Peyer's patch (tissue), 4 donors: Measurements from ENCODE around the gene MIAT. TPM values are rescaled to one million over a fixed set of nuclear protein-coding genes. Genes with fewer than 3 reads are reported as not detected.

Experiments used
- DNase-seq, 3 donors: peaks; one replicate each; pipeline ENCODE4 v3.0.0-alpha.2; 2017 to 2019
- H3K27ac ChIP-seq, 4 donors: fragments of 200-600 bp; sonication (generic); one replicate each; pipeline ENCODE4 v1.5.1; 2016 to 2019
- H3K27me3 ChIP-seq, 2 donors: fragments of 200-600 bp; sonication (generic); one replicate each; pipeline ENCODE4 v1.5.1; 2019
- H3K36me3 ChIP-seq, 3 donors: fragments of 200-600 bp; sonication (generic); one replicate each; pipeline ENCODE4 v1.5.1; 2016 to 2019
- H3K4me1 ChIP-seq, 4 donors: fragments of 200-600 bp; sonication (generic); one replicate each; pipeline ENCODE4 v1.5.1; 2016 to 2019
- H3K4me3 ChIP-seq, 4 donors: fragments of 200-600 bp; sonication (generic); 1 replicate in 3 of 4; 2 replicates in 1 of 4; pipeline ENCODE4 v1.5.1; 2016 to 2019; ENCODE audit warnings: mild to moderate bottlenecking in 1 of 4
- H3K9me3 ChIP-seq, 4 donors: fragments of 200-600 bp; sonication (generic); one replicate each; pipeline ENCODE4 v1.5.1; 2016 to 2019; ENCODE audit warnings: mild to moderate bottlenecking in 1 of 4
- CTCF ChIP-seq, 6 experiments: fragments of 450-650 bp in 4 of 6; fragments of 200-600 bp in 2 of 6; sonication (generic) in 1 of 6; IDR thresholded peaks; one replicate each; pipeline ENCODE4 v1.5.1; 2017 to 2019; ENCODE audit warnings: antibody characterized with exemption in 6 of 6, mild to moderate bottlenecking in 3 of 6, moderate library complexity in 1 of 6
- POLR2A ChIP-seq, 2 donors: fragments of 450-650 bp; IDR thresholded peaks; one replicate each; pipeline ENCODE4 v1.5.1; 2017; ENCODE audit warnings: antibody characterized with exemption in 2 of 2, mild to moderate bottlenecking in 2 of 2, moderate library complexity in 2 of 2
- total RNA-seq, 4 donors: library from RNA; depleted of rRNA; stranded (reverse); fragments of >200 nt; gene quantifications; one replicate each; pipeline ENCODE4 v1.1.0, GENCODE V29; 2016

MIAT gene
- total RNA-seq, 4 donors from 2014 or later = 2.5 to 31.4 (median 5.9) TPM

- peaks cover 0 to 12% of the 10 kb centered on the region in 2 donors for H3K27me3 ChIP-seq
- peaks cover 0 to 16% (median 4%) of the 10 kb centered on the region in 4 donors for H3K4me1 ChIP-seq
- no peaks in the 10 kb centered on the region for H3K9me3 ChIP-seq
- peak overlapping the region; percentile 31 to 52 (median 44) for H3K4me3 ChIP-seq
- H3K36me3 ChIP-seq = no peaks in the 10 kb centered on the region
- H3K27ac ChIP-seq = peak overlapping the region in 1 of 4 donors; percentile 59
- no peak for DNase-seq
- no peak for TF ChIP-seq CTCF (IDR thresholded peaks at IDR 0.05)
- no peak for TF ChIP-seq POLR2A (IDR thresholded peaks at IDR 0.05)
These were observed 773 bp downstream of the MIAT start for GRCh38 chr22:26658161-26658560.

- peak in 2 of 3 donors; percentile 85 for DNase-seq
- peak overlapping the region; percentile 31 to 52 (median 44) for H3K4me3 ChIP-seq
- H3K4me1 ChIP-seq = peaks cover 0 to 16% (median 4%) of the 10 kb centered on the region in 4 donors
- peak overlapping the region in 1 of 4 donors; percentile 59 for H3K27ac ChIP-seq
- peaks cover 0 to 12% of the 10 kb centered on the region in 2 donors for H3K27me3 ChIP-seq
- no peaks in the 10 kb centered on the region for H3K36me3 ChIP-seq
- no peak for TF ChIP-seq POLR2A (IDR thresholded peaks at IDR 0.05)
- TF ChIP-seq CTCF (IDR thresholded peaks at IDR 0.05) = no peak
- no peaks in the 10 kb centered on the region for H3K9me3 ChIP-seq
These were observed 1.5 kb downstream of the MIAT start for GRCh38 chr22:26658671-26659478.

GRCh38 chr22:26660356-26660755 is 3.0 kb downstream of the MIAT start:
- peaks cover 0 to 12% of the 10 kb centered on the region in 2 donors for H3K27me3 ChIP-seq
- TF ChIP-seq POLR2A (IDR thresholded peaks at IDR 0.05) (no peak), CTCF (IDR thresholded peaks at IDR 0.05) (no peak)
- no peak overlapping the region for H3K27ac ChIP-seq
- no peak for DNase-seq
- H3K4me3 ChIP-seq = no peak overlapping the region
- H3K36me3 ChIP-seq = no peaks in the 10 kb centered on the region
- H3K4me1 ChIP-seq = peaks cover 0 to 16% (median 4%) of the 10 kb centered on the region in 4 donors
- no peaks in the 10 kb centered on the region for H3K9me3 ChIP-seq

- no peak overlapping the region for H3K4me3 ChIP-seq
- peaks cover 0 to 12% of the 10 kb centered on the region in 2 donors for H3K27me3 ChIP-seq
- H3K4me1 ChIP-seq = peaks cover 0 to 16% (median 4%) of the 10 kb centered on the region in 4 donors
- H3K27ac ChIP-seq = no peak overlapping the region
- no peaks in the 10 kb centered on the region for H3K9me3 ChIP-seq
- no peaks in the 10 kb centered on the region for H3K36me3 ChIP-seq
- DNase-seq = no peak
- TF ChIP-seq CTCF (IDR thresholded peaks at IDR 0.05) (no peak), POLR2A (IDR thresholded peaks at IDR 0.05) (no peak)
These were observed 3.7 kb downstream of the MIAT start for GRCh38 chr22:26660961-26661578.

GRCh38 chr22:26662160-26662559 is 4.8 kb downstream of the MIAT start:
- no peak overlapping the region for H3K27ac ChIP-seq
- no peak for TF ChIP-seq CTCF (IDR thresholded peaks at IDR 0.05)
- no peak for TF ChIP-seq POLR2A (IDR thresholded peaks at IDR 0.05)
- DNase-seq = no peak
- no peaks in the 10 kb centered on the region for H3K36me3 ChIP-seq
- H3K4me1 ChIP-seq = peaks cover 0 to 13% (median 4%) of the 10 kb centered on the region in 4 donors
- peaks cover 0 to 9% of the 10 kb centered on the region in 2 donors for H3K27me3 ChIP-seq
- H3K9me3 ChIP-seq = no peaks in the 10 kb centered on the region
- H3K4me3 ChIP-seq = no peak overlapping the region
